Calu3 (cell line): Measurements from ENCODE around the gene CPS1. TPM values are rescaled to one million over a fixed set of nuclear protein-coding genes. Genes with fewer than 3 reads are reported as not detected.

Experiments
- BruUV-seq: library from RNA; stranded (reverse); fragments of 400-500 nt; replicated peaks from 2 replicates; lab custom pipeline; 2021; lab: Mats Ljungman, UMichigan
- CTCF ChIA-PET: fragments of 300-600 bp; sonication (Branson Sonifier 250); formaldehyde crosslinking; loops from one replicate; lab custom pipeline; 2022; ENCODE audit warnings: antibody characterized with exemption; lab: Charles Lee
- DNase-seq: peaks from one replicate; pipeline ENCODE4 v3.0.0; 2022
- H3K27ac Mint-ChIP-seq: one replicate; pipeline ENCODE4 v1.8.0; 2022; ENCODE audit warnings: mixed read lengths; ENCODE audit not compliant: unreplicated experiment
- H3K27me3 Mint-ChIP-seq: one replicate; pipeline ENCODE4 v1.8.0; 2022; ENCODE audit warnings: mixed read lengths; ENCODE audit not compliant: unreplicated experiment
- H3K36me3 Mint-ChIP-seq: one replicate; pipeline ENCODE4 v1.8.0; 2022; ENCODE audit warnings: mild to moderate bottlenecking, moderate library complexity, mixed read lengths; ENCODE audit not compliant: insufficient read depth, unreplicated experiment
- H3K4me1 Mint-ChIP-seq: one replicate; pipeline ENCODE4 v1.8.0; 2022; ENCODE audit warnings: mild to moderate bottlenecking, low read depth, mixed read lengths; ENCODE audit not compliant: unreplicated experiment
- H3K4me3 Mint-ChIP-seq: one replicate; pipeline ENCODE4 v1.8.0; 2022; ENCODE audit warnings: mild to moderate bottlenecking, low read depth, moderate library complexity, mixed read lengths; ENCODE audit not compliant: unreplicated experiment
- H3K9me3 Mint-ChIP-seq: one replicate; pipeline ENCODE4 v1.8.0; 2022; ENCODE audit warnings: low read depth, mixed read lengths; ENCODE audit not compliant: unreplicated experiment
- CTCF ChIP-seq: fragments of 200-600 bp; IDR thresholded peaks from one replicate; pipeline ENCODE4 v1.8.0; 2022; ENCODE audit warnings: antibody characterized with exemption; ENCODE audit not compliant: unreplicated experiment
- intact Hi-C: fragments of 100-400 bp; cut with micrococcal nuclease; formaldehyde crosslinking; loops from one replicate; pipeline ENCODE4 v1.10.0; 2022; ENCODE audit not compliant: unreplicated experiment
- total RNA-seq: library from RNA; stranded (reverse); gene quantifications from 2 replicates; pipeline ENCODE4 v1.2.3, GENCODE V29; 2022

The CPS1 gene
- total RNA-seq, 1 experiment from 2014 or later: 0.80 TPM

GRCh38 chr2:210540471-210540870 lies 15.9 kb upstream of the CPS1 start:
- Mint-ChIP-seq H3K9me3 (no peaks in the 10 kb centered on the region), H3K4me1 (no peaks in the 10 kb centered on the region), H3K4me3 (no peak overlapping the region), H3K27ac (no peak overlapping the region), H3K27me3 (no peaks in the 10 kb centered on the region), H3K36me3 (no peaks in the 10 kb centered on the region)
- TF ChIP-seq CTCF: no peak
- BruUV-seq: no TSS peak
- CTCF ChIA-PET: interaction anchor here (1.6 kb wide), 1 partner anchor 9 kb away, joined by 3 read pairs; no protein-coding TSS in a partner anchor
- no peak for DNase-seq
- intact Hi-C loops: no loop called here

GRCh38 chr2:210540900-210541289 lies 15.5 kb upstream of the CPS1 start:
- Mint-ChIP-seq H3K4me3 (no peak overlapping the region), H3K36me3 (no peaks in the 10 kb centered on the region), H3K9me3 (no peaks in the 10 kb centered on the region), H3K27ac (no peak overlapping the region), H3K4me1 (no peaks in the 10 kb centered on the region), H3K27me3 (no peaks in the 10 kb centered on the region)
- TF ChIP-seq CTCF: no peak
- intact Hi-C loops: no loop called here
- no TSS peak for BruUV-seq
- DNase-seq: no peak
- CTCF ChIA-PET: interaction anchor here (1.6 kb wide), 1 partner anchor 9 kb away, joined by 3 read pairs; no protein-coding TSS in a partner anchor

- CTCF ChIA-PET: interaction anchor here (1.6 kb wide), 1 partner anchor 10 kb away, joined by 3 read pairs; no protein-coding TSS in a partner anchor
Observed at GRCh38 chr2:210541290-210541902, 15.0 kb upstream of the CPS1 start.

DNA sequence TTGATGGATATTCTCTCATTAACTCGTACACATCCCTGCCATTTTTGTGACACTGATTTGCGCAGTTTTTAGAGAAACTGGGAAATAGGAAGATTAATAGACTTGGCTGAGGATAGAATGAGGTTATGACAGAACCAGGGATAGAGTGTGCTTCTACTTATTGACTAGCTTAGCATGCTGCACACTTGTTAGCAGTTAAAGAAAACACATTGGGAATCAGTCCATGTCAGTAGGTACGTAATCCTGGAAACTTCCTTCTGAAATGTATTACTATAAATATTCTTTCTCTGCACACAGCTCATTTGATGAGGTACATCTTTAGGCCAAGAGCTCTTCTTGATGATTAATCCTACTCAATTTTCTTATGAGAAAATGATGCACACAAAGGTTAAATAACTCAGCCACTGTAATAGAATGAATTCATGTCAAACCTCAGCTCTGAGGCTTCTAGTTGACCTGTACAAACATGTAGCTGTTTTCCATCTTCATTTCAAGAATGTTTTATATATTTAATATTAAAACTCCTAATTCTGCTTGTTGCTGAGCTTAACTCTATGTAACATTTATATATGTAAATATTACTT lies 12.3 kb upstream of the CPS1 start:
- BruUV-seq: no TSS peak
- H3K27ac Mint-ChIP-seq: no peak overlapping the region
- H3K4me1 Mint-ChIP-seq: no peaks in the 10 kb centered on the region
- CTCF ChIA-PET: interaction anchor here (2.0 kb wide), 1 partner anchor 41 kb away, joined by 6 read pairs; no protein-coding TSS in a partner anchor
- no peaks in the 10 kb centered on the region for H3K9me3 Mint-ChIP-seq
- no peak for DNase-seq
- no peak for TF ChIP-seq CTCF
- intact Hi-C loops: no loop called here
- no peak overlapping the region for H3K4me3 Mint-ChIP-seq
- H3K27me3 Mint-ChIP-seq: no peaks in the 10 kb centered on the region
- no peaks in the 10 kb centered on the region for H3K36me3 Mint-ChIP-seq

More at GRCh38 chr2:210541290-210541902, 15.0 kb upstream of the CPS1 start:
- Mint-ChIP-seq H3K27me3 (no peaks in the 10 kb centered on the region), H3K36me3 (no peaks in the 10 kb centered on the region), H3K4me3 (no peak overlapping the region), H3K9me3 (no peaks in the 10 kb centered on the region), H3K4me1 (no peaks in the 10 kb centered on the region), H3K27ac (no peak overlapping the region)
- intact Hi-C loops: no loop called here
- no peak for DNase-seq
- no TSS peak for BruUV-seq
- no peak for TF ChIP-seq CTCF
